HG02840 (cell line): ENCODE measurements around the gene CORO1C.
"Not testable (repeated sequence)": the region's sequence is repeated elsewhere in the genome, so short reads cannot be mapped to it uniquely, and the experiment has no call there.

ENCODE experiments used
- ATAC-seq: cut with Tn5 transposase; IDR thresholded peaks from one replicate; pipeline ENCODE4 v1.9.1; 2021; ENCODE audit warnings: mild to moderate bottlenecking, moderate library complexity, moderate number of reproducible peaks; ENCODE audit not compliant: unreplicated experiment, low FRiP score

Gene CORO1C

GRCh38 chr12:108679106-108679681, 52.1 kb downstream of the CORO1C start:
- ATAC-seq: no peak

GRCh38 chr12:108678104-108678730, 53.1 kb downstream of the CORO1C start:
- no peak for ATAC-seq

- no peak for ATAC-seq
These were observed 53.9 kb downstream of the CORO1C start for GRCh38 chr12:108677381-108677780.

GRCh38 chr12:108676707-108677106, 54.6 kb downstream of the CORO1C start:
- ATAC-seq: no peak

DNA sequence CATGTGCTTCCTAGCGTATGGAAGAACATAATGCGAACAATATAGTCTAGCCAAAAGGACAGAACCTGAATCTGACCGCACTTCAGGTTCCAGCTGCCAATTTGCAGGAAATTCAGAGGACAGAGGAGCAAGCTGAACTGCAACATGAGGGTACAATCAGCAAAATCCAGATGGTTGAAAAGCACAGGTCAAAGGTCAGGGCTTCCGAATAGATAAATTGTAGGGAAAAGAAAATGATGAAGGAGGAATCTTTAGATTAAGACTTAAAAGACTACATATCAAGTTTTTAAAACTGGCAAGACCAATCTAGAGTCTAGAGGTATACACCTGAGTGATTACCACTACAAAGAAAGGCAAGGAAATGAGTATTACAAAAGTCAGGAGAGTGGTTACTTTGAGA, 55.5 kb downstream of the CORO1C start:
- ATAC-seq: no peak

GRCh38 chr12:108672054-108672453, 59.3 kb downstream of the CORO1C start:
- no peak for ATAC-seq

- no peak for ATAC-seq
These were observed 60.2 kb downstream of the CORO1C start for GRCh38 chr12:108671110-108671509.

DNA sequence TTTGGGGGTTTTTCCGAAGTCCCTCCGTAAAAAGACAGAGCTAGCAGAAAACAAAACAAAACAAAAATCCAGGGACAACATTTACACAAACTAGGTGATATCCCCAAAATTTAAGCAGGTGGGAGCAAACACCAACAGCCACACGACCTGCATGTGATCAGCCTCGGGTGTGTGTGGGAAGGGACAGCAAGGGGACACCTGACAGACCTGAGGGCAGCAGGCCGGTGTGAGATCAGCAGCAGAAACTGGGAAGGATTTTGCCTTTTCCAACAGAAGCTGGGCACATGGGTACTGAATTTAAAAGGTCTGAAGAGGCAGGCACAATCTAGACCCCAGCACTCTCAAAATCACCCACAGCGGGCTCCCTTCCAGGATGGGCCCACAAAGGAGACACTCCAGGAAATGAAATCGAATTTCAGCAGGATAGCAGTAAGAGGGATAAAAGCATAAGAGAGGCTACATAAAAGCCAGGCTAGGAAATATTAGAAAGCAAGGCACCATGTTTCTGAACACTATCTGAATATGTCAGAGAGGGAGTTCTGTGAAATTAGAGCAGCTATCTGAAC, 61.2 kb downstream of the CORO1C start:
- ATAC-seq: no peak

DNA sequence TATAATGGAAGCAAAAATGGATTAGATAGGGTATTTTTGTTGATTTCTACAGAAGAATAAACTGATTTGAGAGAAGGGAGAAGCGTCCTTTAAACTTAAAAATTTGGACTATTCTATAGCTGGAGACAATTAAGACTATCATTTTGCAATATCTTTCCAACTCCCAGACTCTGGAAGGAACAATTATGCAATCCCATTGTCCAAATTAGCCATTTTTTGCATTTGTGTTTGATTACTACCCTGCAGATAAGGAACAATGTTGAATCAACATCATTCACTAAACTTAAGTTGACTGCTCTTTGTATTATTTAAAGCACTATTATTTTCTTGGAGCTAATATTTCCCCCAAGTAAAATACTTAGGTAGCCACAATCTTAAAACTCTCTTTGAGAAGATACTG, 62.8 kb downstream of the CORO1C start:
- no peak for ATAC-seq

- ATAC-seq: no peak
These were observed 63.3 kb downstream of the CORO1C start for GRCh38 chr12:108668063-108668462.

GRCh38 chr12:108667349-108667748, 64.0 kb downstream of the CORO1C start:
- ATAC-seq: no peak

- no peak for ATAC-seq
These were observed 64.9 kb downstream of the CORO1C start for GRCh38 chr12:108666401-108666881.

GRCh38 chr12:108665608-108666202, 65.6 kb downstream of the CORO1C start:
- no peak for ATAC-seq

DNA sequence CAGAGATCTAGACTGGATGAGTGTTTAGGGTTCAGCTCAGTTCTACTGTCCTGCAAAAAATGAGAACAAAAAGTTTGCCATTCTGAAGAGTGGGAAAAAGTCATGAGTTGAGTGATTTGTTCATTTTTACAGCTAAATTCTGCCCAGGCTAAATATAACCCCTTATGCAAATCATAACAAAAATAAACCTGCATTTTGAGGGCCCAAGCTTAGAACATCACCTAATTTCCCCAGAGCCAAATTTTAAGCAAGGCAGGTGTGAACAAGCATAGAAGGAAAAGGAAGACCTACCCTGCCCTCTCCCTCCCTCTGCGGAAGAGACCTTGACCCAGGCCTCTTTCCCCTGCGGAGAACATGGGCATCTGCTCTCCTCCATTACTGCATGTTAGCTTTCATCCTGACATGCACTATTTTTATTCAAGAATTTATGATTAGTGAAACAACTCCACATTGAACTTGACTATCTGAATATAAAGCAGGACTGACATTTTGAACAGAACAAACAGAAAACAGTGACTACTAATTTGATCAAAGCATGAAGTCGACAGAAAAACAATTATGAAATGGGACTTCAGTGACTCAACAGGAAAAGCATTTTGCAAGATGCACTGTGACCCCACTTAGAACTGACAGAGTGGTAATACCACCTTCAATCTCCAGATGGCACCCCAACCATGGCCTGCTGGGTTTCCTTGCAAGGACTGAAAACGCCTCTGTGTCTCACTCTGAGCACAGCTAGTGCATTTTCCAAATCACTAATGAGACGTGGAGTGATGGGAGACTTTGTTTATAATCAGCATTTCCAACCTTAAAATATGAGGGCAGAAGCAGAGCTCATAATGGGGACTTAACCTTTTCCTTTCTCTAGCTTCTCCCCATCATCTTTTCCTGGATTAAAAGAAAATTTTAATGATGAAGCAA, 66.7 kb downstream of the CORO1C start:
- peak; percentile 76 for ATAC-seq

DNA sequence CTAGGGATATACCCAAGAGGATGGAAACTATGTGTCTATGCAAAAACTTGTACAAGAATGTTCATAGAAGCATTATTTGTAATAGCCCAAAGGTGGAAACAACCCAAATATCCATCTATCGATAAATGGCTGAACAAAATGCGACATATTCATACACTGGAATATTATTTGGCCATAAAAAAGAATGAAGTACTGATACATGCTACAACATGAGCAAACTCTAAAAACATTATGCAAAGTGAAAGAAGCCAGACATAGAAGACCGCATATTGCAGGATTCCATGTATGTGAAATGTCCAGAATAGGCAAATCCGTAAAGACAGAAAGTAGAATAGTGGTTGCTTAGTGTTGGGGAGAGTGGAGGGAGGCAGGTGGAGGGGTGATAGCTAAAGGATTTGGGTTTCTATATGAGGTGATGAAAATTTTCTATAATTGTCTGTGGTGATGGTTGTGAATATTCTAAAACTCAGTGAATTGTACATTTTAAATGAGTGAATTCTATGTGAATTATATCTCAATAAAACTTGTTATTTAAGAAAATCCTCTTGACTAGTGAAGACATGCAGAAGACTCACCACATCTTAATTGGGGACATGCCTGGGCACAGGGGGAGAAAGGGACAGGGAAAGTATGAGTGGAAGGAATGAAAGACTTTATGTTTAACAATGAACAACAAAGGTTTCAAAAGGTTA, 67.8 kb downstream of the CORO1C start:
- ATAC-seq: no peak

DNA sequence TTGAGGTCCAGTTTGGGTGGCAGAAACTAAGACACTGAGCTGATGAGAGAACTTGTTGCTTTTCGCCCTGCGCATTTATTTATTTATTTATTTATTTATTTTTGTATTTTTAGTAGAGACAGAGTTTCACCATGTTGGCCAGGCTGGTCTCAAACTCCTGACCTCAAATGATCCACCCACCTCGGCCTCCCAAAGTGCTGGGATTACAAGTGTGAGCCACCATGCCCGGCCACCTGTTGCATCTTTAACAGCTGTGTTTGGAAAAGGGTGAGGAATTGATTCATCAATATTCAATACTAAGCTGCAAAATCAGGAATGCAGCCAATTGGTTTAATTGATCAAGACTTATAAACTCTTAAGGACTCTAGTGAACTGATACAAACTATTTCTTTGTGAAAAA, 73.2 kb downstream of the CORO1C start:
- not testable (repeated sequence) for ATAC-seq

DNA sequence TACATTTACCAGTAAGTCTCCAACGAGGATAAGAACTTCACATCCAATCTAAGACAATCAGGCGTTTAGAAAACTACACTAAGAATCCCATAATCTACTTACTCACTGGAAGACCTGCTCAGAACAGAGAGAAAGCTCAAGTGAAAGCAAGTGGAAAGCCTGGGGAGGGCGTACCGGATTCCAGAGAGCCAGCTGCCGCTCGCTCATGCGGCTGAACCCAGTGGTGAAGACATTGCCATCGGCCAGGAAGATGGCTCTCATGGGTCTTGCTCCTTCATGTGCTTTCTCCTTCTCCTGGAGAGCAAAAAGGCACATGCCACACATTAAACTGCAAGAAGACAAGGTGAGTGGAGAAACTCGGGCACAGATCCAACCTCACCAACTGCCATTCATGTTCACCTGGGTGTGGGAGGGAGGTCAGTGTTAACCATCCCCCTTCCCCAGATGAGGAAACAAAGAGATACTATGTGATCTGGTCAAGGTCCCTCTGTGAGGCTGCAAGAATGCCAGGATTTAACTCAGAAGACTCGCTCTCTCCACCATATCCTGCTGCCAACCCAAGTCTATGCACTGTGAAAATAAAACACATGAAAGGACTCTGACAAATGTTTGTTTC, 74.1 kb downstream of the CORO1C start:
- ATAC-seq: no peak

DNA sequence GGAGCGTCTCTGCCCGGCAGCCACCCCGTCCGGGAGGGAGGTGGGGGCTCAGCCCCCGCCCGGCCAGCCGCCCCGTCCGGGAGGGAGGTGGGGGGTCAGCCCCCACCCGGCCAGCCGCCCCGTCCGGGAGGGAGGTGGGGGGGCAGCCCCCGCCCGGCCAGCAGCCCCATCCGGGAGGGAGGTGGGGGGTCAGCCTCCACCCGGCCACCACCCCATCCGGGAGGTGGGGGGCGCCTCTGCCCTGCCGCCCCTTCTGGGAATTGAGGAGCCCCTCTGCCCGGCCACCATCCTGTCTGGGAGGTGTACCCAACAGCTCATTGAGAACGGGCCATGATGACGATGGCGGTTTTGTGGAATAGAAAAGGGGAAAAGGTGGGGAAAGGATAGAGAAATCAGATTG, 75.1 kb downstream of the CORO1C start:
- not testable (repeated sequence) for ATAC-seq

GRCh38 chr12:108655812-108656175, 75.5 kb downstream of the CORO1C start:
- not testable (repeated sequence) for ATAC-seq

DNA sequence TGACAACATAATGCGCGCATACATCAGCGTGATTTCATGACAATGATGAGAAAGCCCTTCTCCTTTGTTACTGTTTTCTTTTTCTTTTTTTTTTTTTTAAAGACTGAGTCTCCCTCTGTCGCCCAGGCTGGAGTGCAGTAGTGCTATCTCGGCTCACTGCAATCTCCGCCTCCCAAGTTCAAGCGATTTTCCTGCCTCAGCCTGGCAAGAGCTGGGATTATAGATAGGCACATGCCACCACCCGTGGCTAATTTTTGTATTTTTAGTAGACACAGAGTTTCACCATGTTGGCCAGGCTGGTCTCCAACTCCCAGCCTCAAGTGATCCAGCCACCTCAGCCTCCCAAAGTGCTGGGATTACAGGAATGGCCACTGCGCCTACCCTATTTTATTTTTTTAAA, 76.7 kb downstream of the CORO1C start:
- ATAC-seq: not testable (repeated sequence)
